Midbrain (tissue), 1 donor: ENCODE measurements around the gene RASA2.
"Not testable (repeated sequence)": the region's sequence is repeated elsewhere in the genome, so short reads cannot be mapped to it uniquely, and the experiment has no call there.

Experiments used
- DNase-seq: peaks from one replicate; lab custom pipeline; 2025; lab: John Stamatoyannopoulos, UW

The RASA2 gene

DNA sequence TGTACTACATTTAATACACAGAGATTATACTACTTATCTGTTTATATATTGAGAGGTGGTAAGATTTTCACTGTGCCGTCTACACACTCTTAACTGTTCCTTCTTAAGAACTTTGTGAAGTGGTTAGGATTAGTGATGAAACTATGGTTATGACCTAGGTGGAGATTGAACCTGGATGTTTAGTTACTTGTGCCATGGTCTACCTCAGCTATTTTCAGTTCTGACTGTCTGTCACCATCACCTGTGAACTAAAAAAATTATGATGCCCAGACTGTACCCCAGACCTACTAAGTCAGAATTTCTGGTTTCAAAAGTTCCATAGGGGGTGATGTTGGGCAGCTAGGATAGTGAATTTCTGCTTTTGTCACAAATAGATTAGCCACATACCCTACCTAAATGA lies 6.4 kb downstream of the RASA2 start:
- no peak for DNase-seq

DNA sequence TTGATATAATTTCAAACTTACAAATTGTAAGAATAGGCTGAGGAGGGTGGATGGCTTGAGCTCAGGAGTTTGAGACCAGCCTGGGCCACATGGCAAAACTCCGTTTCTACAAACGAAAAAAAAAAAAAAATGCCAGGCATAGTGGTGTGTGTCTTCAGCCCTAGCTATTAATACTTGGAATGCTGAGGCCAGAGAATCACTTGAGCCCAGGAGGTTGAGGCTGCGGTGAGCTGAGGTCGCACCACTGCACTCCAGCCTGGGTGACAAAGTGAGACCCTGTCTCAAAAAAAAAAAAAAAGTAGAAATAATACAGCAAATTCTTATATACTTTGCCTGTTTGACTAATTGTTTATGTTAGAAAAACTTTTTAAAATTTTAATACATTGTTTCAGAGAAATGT lies 10.8 kb downstream of the RASA2 start:
- DNase-seq = not testable (repeated sequence)

DNA sequence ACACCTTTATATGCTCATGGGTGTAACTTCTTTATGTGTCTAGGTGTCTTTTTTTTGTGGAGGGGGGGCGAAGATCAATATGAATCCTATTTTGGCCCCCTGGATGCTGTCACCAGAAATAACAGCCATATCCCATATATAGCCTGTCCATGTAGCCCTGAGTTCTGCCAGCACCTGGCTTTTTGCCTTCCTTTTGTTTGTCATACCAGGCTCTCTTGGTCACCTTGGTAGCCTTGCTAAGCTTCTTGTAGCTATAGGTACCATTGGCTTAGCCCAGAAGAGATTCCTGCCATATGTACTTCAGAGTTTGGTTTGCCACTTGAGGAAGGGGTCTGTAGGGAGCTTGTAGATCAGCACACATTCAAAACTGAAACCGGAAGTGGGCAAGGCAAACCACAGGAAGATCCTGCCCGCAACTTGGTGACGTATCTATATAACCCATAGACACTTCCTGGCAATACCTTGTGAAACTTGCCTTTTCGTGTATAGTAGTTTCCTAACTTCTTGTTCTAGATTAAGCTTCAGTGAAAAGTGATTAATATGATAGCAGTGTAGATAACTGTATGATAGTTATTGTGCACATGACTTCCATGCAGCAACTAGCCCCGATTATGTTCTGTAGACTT lies 11.9 kb downstream of the RASA2 start:
- no peak for DNase-seq

DNA sequence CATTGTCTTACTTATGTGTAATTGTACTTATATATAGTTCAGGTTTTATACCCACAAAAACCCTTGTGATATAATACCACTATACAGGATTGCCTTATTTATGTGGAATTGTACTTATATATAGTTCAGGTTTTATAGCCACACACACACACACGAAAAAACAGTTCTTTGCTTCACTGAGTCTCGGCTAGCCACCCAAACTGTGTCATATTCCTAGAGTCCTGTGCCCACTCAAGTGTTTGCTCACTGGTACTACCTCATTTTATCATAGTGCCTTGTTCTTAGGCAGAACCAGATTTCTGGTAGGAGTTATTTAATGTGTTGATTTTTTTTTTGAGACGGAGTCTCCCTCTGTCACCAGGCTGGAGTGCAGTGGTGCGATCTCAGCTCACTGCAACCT lies 12.5 kb downstream of the RASA2 start:
- DNase-seq = no peak

DNA sequence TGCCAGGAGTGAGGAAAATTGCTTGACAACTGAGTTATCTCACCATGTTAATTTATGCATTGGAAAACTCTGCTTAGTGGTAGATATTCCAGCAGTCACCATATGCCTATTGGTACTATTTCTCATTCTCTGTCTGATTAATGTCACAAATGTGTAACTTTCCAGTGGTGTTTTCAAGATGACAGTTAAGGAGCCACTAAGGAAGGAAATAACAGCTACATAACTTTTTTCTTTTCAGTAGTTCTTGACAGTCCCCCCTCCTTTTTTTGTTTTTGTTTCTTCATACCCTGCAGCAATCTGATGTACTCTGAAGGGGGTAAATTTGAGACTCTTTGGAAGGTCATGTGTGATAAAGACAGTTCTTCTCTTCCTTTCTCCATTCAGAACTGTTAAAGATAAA lies 13.1 kb downstream of the RASA2 start:
- no peak for DNase-seq

GRCh38 chr3:141500397-141500796 lies 13.6 kb downstream of the RASA2 start:
- no peak for DNase-seq

GRCh38 chr3:141505166-141505565 lies 18.3 kb downstream of the RASA2 start:
- DNase-seq = no peak

GRCh38 chr3:141506071-141506470 lies 19.2 kb downstream of the RASA2 start:
- no peak for DNase-seq

DNA sequence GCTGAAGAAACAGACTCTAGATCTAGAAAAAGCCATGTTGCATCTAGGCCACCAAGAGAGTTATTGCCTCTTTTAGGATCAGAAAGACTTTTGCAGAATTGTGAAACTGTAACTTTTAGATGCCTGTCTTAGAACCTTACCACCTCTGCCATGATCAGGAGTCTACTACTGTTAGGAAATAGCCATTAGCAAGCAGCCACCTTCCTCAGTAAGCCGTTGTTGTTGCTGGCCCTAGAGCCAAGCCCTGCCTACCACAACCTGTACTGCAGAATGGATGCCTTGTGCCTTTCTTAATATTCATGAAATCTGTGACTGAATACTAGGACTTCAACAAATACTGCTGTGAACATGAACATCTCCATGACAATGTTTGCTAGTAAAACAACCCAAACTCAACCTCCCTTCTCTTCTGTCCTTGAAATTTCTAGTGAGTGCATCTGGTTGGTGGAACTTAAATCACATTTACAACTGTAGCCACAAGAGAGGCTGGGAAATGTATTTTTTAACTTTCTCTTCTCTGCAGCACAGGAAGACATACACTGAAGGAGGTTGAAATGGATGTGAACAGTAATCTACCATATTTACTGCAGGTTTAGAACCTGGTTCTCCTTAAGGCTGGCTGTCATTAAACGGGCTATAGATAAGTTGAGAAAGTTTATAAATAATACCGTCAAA lies 20.7 kb downstream of the RASA2 start:
- DNase-seq = no peak

- no peak for DNase-seq
Measured at GRCh38 chr3:141508067-141508436, 21.2 kb downstream of the RASA2 start.

DNA sequence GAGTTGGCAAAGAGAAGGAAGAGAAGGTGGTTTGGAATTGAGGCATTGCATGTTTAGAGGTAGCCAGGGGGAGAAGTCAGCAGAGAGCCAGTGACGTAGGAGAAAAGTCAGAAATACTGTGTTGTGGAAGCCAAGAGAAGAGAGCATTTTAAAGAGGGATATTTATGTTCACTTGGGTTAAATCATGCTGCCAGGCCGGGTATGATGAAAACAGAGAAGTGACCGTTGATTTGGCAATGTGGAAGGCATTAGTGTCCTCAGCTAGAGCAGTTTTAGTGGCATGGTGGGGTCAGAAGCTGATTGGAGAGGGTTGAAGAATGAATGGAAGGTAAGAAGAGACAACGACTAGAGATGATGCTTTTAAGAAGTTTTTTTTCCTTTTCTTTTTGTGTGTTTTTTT lies 24.5 kb downstream of the RASA2 start:
- DNase-seq = no peak

GRCh38 chr3:141514382-141514781 lies 27.6 kb downstream of the RASA2 start:
- no peak for DNase-seq

DNA sequence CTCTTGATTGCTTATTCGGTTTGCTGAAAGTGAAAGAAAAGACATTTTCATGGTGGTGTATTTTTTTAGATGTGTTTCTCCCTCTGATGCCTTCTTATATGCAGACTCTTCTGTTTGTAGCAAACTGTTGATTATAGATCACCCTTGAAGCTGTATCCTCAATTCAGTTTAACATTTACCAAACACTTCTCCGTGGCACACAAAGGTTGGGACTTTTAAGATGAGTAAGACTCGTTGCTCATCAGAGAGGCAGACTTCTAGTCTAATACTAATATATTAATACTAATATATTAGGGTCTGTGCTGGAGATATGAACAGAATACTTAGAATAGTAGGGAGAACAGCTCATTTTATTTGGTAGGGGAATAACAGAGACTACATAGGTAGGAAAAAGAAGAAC lies 32.8 kb downstream of the RASA2 start:
- no peak for DNase-seq

DNA sequence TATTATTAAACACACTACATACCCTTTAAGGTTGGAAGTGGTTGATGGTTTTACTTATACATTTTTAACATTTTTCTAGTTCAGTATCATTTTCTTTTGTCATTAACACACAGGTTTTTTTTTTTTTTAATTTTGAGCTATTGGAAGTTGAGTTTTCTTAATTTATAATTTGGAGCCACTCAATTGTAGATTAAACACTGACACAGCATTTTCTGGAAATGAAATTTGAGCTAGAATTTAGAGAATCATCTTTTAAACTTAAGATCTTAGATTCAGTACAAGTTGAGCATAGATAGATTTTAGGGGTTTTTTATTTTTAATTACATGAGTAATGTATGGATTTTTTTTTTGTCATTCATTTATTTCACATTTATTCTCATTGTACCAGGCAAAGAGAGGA lies 35.0 kb downstream of the RASA2 start:
- DNase-seq = no peak

DNA sequence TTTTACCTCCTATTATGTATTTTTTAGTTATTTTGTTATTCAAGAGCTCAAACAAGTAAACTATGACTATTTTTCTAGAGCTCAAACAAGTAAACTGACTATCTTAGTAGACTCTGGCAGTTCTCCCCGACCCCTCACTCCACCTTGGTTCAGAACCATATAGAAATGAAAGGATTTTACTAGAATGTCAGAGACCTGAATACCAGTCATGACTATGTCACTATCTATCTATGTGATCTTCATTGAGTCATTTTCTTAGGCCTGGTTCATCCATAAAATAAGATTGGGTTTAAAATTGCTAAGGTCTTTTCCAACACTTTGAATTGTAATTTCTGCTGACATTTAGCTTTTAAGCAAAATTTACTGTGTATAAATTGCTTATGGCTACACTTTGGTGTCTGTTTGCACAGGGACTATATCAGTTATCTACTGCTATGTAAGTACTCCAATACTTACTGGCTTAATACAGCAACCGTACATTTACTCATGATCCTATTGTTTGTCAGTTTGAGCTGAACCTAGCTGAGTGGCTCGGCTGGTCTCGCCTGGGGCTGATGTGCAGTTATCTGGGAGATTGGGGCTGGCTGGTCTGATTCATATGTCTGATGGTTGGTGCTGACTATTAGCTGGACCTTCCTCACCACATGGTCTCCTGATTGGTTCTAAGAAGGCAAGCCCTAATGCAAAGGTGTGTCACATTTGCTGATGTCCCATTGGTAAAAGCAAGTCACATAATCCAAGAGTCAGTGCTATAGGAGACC lies 37.0 kb downstream of the RASA2 start:
- no peak for DNase-seq

- no peak for DNase-seq
Measured at GRCh38 chr3:141524988-141525387, 38.2 kb downstream of the RASA2 start.

GRCh38 chr3:141525814-141526213 lies 39.0 kb downstream of the RASA2 start:
- DNase-seq = no peak

GRCh38 chr3:141526709-141527108 lies 39.9 kb downstream of the RASA2 start:
- DNase-seq = no peak

- DNase-seq = no peak
Measured at GRCh38 chr3:141528800-141529199, 42.0 kb downstream of the RASA2 start.

DNA sequence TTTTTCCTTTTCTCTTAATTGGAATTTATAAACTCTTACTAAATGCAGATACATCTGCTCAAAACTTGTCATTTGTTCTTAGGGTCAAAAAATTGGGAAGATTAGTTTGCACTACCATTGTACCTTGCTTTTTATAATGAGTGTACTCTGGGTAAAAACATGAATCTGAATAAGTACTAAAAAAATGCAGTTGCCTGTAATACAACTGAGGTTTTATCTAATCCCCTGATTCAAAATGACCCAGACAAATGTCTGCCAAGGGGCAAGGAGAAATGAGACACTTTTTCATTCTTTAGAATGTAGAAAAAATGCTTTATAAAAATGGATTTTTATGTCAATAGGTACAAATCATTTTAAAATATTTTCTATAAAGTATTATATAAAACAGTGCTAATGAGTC lies 42.4 kb downstream of the RASA2 start:
- DNase-seq = no peak

DNA sequence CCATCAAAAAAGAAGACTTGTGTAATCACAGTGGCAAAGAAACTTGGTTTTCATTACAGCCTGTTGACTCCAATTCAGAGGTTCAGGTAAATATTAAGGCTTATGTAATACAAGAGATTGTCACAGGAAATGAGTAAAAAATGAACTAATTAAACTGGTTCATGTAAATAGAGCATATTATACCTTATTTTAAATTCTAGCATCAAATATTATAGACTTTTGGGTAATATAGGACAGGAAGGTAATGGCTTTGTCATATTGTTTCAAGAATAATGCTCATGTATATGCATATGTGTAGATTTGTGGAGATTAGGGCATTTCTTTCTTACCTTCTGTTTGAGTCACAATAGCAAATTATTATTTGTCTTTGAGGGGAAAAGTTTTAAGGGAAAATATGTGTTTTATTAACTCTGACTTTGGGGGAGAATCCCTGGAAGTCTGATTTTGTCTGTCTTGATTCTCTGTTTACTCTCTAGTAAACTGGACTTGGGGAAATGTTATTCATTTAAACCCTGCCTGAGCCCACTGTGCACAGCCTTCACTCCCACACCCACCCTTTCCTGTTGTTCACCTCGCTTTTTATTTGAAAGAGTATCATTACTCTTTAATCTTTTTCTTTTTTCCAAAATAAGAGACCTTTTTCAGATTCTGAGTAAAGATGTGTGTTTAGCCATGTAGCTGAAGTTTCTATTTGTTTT lies 43.0 kb downstream of the RASA2 start:
- no peak for DNase-seq

DNA sequence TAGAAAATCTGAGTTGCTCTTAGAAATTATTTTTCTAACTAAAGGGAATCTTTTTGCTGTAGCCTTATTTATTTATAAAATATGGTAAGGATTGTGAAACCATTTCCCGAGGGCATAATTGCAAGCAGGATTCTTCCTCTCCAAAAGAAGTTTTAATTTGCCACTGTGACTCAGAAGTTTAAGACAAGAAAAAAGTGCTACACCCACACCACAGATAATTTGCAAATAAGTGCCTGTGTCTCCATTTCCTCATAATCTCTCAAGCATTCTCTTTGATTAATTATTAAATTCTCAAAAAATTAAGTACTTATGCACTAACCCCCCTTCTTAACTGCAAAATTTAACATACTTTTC lies 43.6 kb downstream of the RASA2 start:
- no peak for DNase-seq

- no peak for DNase-seq
Measured at GRCh38 chr3:141532609-141533008, 45.8 kb downstream of the RASA2 start.
